ENCODE results near the gene JMJD7. TPM values are rescaled to one million over a fixed set of nuclear protein-coding genes. Genes with fewer than 3 reads are reported as not detected.

JMJD7 gene
- polyA plus RNA-seq, 1 donor from 2014 or later: 15.6 TPM

GRCh38 chr15:41881550-41881919 lies 53.6 kb downstream of the JMJD7 start:
- Mint-ChIP-seq H3K36me3 (no peaks in the 10 kb centered on the region), H3K9me3 (no peaks in the 10 kb centered on the region), H3K27me3 (peaks cover 13% of the 10 kb centered on the region), H3K4me1 (peaks cover 0 to 11% (median 7%) of the 10 kb centered on the region in 3 donors), H3K27ac (peak overlapping the region in 1 of 3 donors; percentile 54), H3K4me3 (peak overlapping the region in 1 of 4 donors; percentile 75)

- H3K4me1 Mint-ChIP-seq: peaks cover 0 to 11% (median 7%) of the 10 kb centered on the region in 3 donors
- H3K36me3 Mint-ChIP-seq: no peaks in the 10 kb centered on the region
- no peak overlapping the region for H3K27ac Mint-ChIP-seq
- H3K4me3 Mint-ChIP-seq: no peak overlapping the region
- peaks cover 13% of the 10 kb centered on the region for H3K27me3 Mint-ChIP-seq
- H3K9me3 Mint-ChIP-seq: no peaks in the 10 kb centered on the region
Observed at GRCh38 chr15:41881920-41882688, 54.2 kb downstream of the JMJD7 start.

DNA sequence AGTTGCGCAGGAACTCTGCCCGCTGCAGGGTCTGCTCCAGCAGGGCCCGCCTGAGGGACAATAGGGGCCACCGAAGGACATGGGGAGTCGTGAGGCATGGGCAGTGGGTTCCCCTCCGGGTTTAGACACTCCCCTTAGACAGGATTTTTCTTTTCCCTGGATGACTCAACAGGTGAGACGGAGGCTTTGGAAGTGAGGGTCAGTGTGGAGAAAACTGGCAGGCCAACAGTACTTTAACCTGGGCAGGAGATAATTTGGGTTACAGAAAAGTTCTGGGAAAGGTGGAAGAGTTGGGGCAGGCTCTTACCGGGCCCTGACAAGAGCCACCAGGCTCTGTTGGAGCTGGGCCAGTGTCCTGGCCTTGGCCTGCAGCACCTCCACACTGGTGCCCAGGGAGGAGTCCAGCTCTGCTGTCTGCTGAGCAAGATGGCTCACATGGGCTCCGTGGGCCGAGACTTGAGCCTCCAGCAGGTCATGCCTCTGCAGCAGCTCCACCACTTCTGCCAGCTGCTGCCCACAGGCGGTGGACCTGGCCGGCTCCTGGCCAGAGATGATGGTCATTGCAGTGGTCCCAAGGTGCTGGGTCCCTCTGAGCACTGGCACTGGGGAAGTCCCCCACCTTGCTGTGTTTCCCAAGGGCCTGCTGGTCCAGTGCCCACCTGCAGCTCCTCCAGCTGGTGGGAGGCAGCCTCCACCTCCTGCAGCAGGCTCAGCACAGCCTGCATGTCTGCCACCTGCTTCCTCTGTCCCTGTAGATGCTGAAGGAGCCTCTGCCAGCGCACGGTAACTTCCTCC lies 55.0 kb downstream of the JMJD7 start:
- H3K4me1 Mint-ChIP-seq: peaks cover 4 to 11% (median 7%) of the 10 kb centered on the region in 3 donors
- H3K27me3 Mint-ChIP-seq: peaks cover 13% of the 10 kb centered on the region
- H3K36me3 Mint-ChIP-seq: no peaks in the 10 kb centered on the region
- no peak overlapping the region for H3K27ac Mint-ChIP-seq
- peak overlapping the region in 1 of 4 donors; percentile 23 for H3K4me3 Mint-ChIP-seq
- H3K9me3 Mint-ChIP-seq: no peaks in the 10 kb centered on the region

DNA sequence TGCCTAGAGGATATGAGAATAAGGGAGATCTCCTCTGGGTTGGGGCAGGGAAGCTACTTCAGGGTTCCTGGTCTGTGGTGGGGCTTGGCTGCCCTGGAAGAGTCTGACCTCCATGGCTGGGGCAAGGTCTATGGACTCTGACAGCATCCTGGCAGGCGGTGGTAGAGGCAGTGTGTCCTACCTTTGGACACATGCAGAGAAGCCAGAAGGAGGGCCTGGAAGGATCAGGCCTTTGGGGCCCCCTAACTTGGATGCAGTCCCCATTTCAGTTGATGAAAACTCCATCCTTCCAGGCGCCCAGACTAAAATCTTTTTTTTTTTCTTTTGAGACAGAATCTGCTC lies 55.6 kb downstream of the JMJD7 start:
- peak overlapping the region in 1 of 4 donors; percentile 23 for H3K4me3 Mint-ChIP-seq
- H3K9me3 Mint-ChIP-seq: no peaks in the 10 kb centered on the region
- H3K4me1 Mint-ChIP-seq: peaks cover 4 to 13% (median 7%) of the 10 kb centered on the region in 3 donors
- no peak overlapping the region for H3K27ac Mint-ChIP-seq
- no peaks in the 10 kb centered on the region for H3K36me3 Mint-ChIP-seq
- H3K27me3 Mint-ChIP-seq: peaks cover 13% of the 10 kb centered on the region

- H3K4me3 Mint-ChIP-seq: peak overlapping the region in 1 of 4 donors; percentile 70
- H3K36me3 Mint-ChIP-seq: no peaks in the 10 kb centered on the region
- H3K4me1 Mint-ChIP-seq: peaks cover 4 to 17% (median 10%) of the 10 kb centered on the region in 3 donors
- H3K27ac Mint-ChIP-seq: no peak overlapping the region
- peaks cover 13% of the 10 kb centered on the region for H3K27me3 Mint-ChIP-seq
- no peaks in the 10 kb centered on the region for H3K9me3 Mint-ChIP-seq
Observed at GRCh38 chr15:41884458-41884857, 56.6 kb downstream of the JMJD7 start.

DNA sequence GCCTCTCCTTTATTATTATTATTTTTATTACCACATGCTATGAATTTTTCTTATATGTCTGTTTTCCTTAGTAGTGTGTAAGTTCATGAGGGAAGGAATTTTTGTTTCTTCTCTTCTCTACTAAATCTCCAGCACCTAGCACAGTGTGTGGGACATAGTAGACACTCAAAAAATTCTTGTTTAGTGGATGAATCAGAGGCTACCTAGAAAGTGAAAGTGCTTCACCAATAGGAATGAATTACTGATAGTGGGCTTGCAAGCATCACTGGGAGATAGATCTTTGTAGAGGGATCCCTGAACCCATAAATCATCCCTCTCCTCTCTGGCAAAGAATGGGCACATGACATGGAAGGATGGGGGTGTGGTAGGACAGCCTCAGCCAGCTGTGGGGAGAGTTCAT lies 57.4 kb downstream of the JMJD7 start:
- H3K9me3 Mint-ChIP-seq: no peaks in the 10 kb centered on the region
- no peaks in the 10 kb centered on the region for H3K36me3 Mint-ChIP-seq
- no peak overlapping the region for H3K4me3 Mint-ChIP-seq
- peaks cover 4 to 17% (median 11%) of the 10 kb centered on the region in 3 donors for H3K4me1 Mint-ChIP-seq
- H3K27ac Mint-ChIP-seq: no peak overlapping the region
- H3K27me3 Mint-ChIP-seq: peaks cover 11% of the 10 kb centered on the region

- Mint-ChIP-seq H3K4me3 (no peak overlapping the region), H3K27ac (no peak overlapping the region), H3K4me1 (peaks cover 6 to 17% (median 11%) of the 10 kb centered on the region in 3 donors), H3K36me3 (no peaks in the 10 kb centered on the region), H3K27me3 (peaks cover 11% of the 10 kb centered on the region), H3K9me3 (no peaks in the 10 kb centered on the region)
Observed at GRCh38 chr15:41885841-41886240, 57.9 kb downstream of the JMJD7 start.

- no peaks in the 10 kb centered on the region for H3K9me3 Mint-ChIP-seq
- peaks cover 3% of the 10 kb centered on the region for H3K27me3 Mint-ChIP-seq
Observed at GRCh38 chr15:41886741-41887140, 58.8 kb downstream of the JMJD7 start.

DNA sequence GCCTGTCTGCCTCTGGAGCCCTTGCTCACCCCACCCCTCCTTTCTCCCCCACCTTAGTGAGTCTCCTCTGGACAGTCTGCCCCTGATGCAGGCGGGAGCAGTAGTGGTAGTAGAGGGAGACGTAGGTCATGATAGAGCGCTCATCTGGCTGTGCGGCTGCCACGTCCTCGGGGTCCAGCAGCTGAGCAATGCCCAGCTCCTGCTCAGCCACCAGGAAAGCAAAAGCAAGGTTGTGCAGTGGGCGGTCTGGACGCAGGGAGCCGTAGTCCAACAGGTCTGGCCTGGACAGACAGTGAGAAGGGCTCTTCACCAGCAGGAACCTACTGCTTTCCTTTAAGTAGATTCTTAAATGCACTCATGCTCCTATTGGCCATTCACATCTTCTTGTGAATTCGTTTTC lies 59.3 kb downstream of the JMJD7 start:
- Mint-ChIP-seq H3K27me3 (peaks cover 3% of the 10 kb centered on the region), H3K27ac (peak overlapping the region in 2 of 3 donors; percentile 7 to 21), H3K4me1 (peaks cover 5 to 17% (median 9%) of the 10 kb centered on the region in 3 donors), H3K9me3 (no peaks in the 10 kb centered on the region), H3K36me3 (no peaks in the 10 kb centered on the region), H3K4me3 (peak overlapping the region in 1 of 4 donors; percentile 41)

More at GRCh38 chr15:41886741-41887140, 58.8 kb downstream of the JMJD7 start:
- Mint-ChIP-seq H3K4me3 (no peak overlapping the region), H3K36me3 (no peaks in the 10 kb centered on the region), H3K27ac (no peak overlapping the region), H3K4me1 (peaks cover 5 to 17% (median 9%) of the 10 kb centered on the region in 3 donors)

Other genes with a start within 250 kb of the JMJD7 start
- gene MGA, start 167.7 kb upstream of the JMJD7 start, polyA plus RNA-seq: 17.8 TPM
- 2.7 TPM for gene MAPKBP1, start 53.6 kb upstream of the JMJD7 start, polyA plus RNA-seq
- 1.3 TPM for gene PLA2G4B, start 10.8 kb downstream of the JMJD7 start, polyA plus RNA-seq
- gene SPTBN5, start 66.0 kb downstream of the JMJD7 start, polyA plus RNA-seq: not detected
- gene EHD4, start 144.5 kb downstream of the JMJD7 start, polyA plus RNA-seq: 3.8 TPM
- gene PLA2G4E, start 192.9 kb downstream of the JMJD7 start, polyA plus RNA-seq: not detected

All from IgD-negative memory B cell (primary cell).